Endothelial cell of umbilical vein (primary cell): Measurements from ENCODE around the gene GDI1. TPM values are rescaled to one million over a fixed set of nuclear protein-coding genes. Genes with fewer than 3 reads are reported as not detected.

ENCODE experiments used
- BruUV-seq: library from RNA; stranded (reverse); fragments of 400-500 nt; replicated peaks from 2 replicates; lab custom pipeline; 2021; lab: Mats Ljungman, UMichigan
- CTCF ChIA-PET: fragments of 300-600, 350-600 bp; sonication (Branson Sonifier 250); formaldehyde crosslinking; loops from one replicate; lab custom pipeline; 2021; ENCODE audit warnings: antibody characterized with exemption, inconsistent platforms; lab: Charles Lee
- POLR2A ChIA-PET: fragments of 300-600, 350-600 bp; sonication (Branson Sonifier 250); formaldehyde crosslinking; loops from one replicate; lab custom pipeline; 2021; ENCODE audit warnings: antibody characterized with exemption, inconsistent platforms; lab: Charles Lee
- DNase-seq: peaks from one replicate; pipeline ENCODE4 v3.0.0-alpha.2; 2011; ENCODE audit warnings: low read depth, low spot score
- FAIRE-seq: peaks from 2 replicates; lab custom pipeline; 2011; peaks lifted over from hg19 to GRCh38; lab: Jason Lieb, UNC
- H2AFZ ChIP-seq: 2 replicates; pipeline ENCODE4 v1.6.0; 2012; ENCODE audit warnings: low read depth, low read length, control low read depth, inconsistent platforms
- H3K27ac ChIP-seq: 2 replicates; pipeline ENCODE4 v1.5.1; 2011; ENCODE audit warnings: low read depth, mild to moderate bottlenecking, control low read depth, low read length, moderate library complexity; ENCODE audit not compliant: insufficient read depth
- H3K27me3 ChIP-seq, 2 experiments: 2 replicates each; pipeline versions ENCODE4 v1.6.0 to v1.6.1; 2011; ENCODE audit warnings: low read length in 2 of 2, mixed read lengths in 1 of 2; ENCODE audit not compliant: control insufficient read depth in 2 of 2, insufficient read depth in 2 of 2
- H3K36me3 ChIP-seq, 2 experiments: 2 replicates in 1 of 2; 3 replicates in 1 of 2; pipeline ENCODE4 v1.5.1; 2011; ENCODE audit warnings: low read length in 2 of 2, mild to moderate bottlenecking in 1 of 2, moderate library complexity in 1 of 2; ENCODE audit not compliant: control insufficient read depth in 2 of 2, insufficient read depth in 2 of 2; ENCODE audit errors: extremely low read depth in 1 of 2
- H3K4me1 ChIP-seq: 3 replicates; pipeline ENCODE4 v1.5.1; 2011; ENCODE audit warnings: mild to moderate bottlenecking, low read length; ENCODE audit not compliant: control insufficient read depth, insufficient read depth; ENCODE audit errors: extremely low read depth
- H3K4me2 ChIP-seq: 2 replicates; pipeline ENCODE4 v1.6.1; 2011; ENCODE audit warnings: low read length, control low read depth, mixed read lengths; ENCODE audit not compliant: insufficient read depth
- H3K4me3 ChIP-seq, 3 experiments: fragments of 200-600 bp in 1 of 3; sonication (generic), shearing (Covaris generic) in 1 of 3; replicated peaks in 1 of 3; 2 replicates each; pipeline ENCODE4 v1.5.1; 2011 to 2016; ENCODE audit warnings: control low read depth in 3 of 3, low read length in 3 of 3, mild to moderate bottlenecking in 2 of 3, inconsistent platforms in 1 of 3, low read depth in 1 of 3, moderate library complexity in 1 of 3; ENCODE audit not compliant: insufficient read depth in 1 of 3
- H3K79me2 ChIP-seq: 2 replicates; pipeline ENCODE4 v1.6.0; 2012; ENCODE audit warnings: low read length, inconsistent platforms; ENCODE audit not compliant: control insufficient read depth, insufficient read depth
- H3K9ac ChIP-seq: replicated peaks from 2 replicates; pipeline ENCODE3; 2011; ENCODE audit warnings: low read length, control low read depth; ENCODE audit not compliant: insufficient read depth; ENCODE audit errors: extremely low read depth
- H3K9me1 ChIP-seq: replicated peaks from 3 replicates; pipeline ENCODE4 v1.6.0; 2011; ENCODE audit warnings: mild to moderate bottlenecking, low read length; ENCODE audit not compliant: control insufficient read depth, insufficient read depth; ENCODE audit errors: extremely low read depth
- H3K9me3 ChIP-seq: replicated peaks from 2 replicates; pipeline ENCODE4 v1.5.1; 2012; ENCODE audit warnings: low read length, inconsistent platforms; ENCODE audit not compliant: control insufficient read depth, insufficient read depth
- H4K20me1 ChIP-seq: replicated peaks from 2 replicates; pipeline ENCODE3; 2011; ENCODE audit warnings: mild to moderate bottlenecking, low read length; ENCODE audit not compliant: control insufficient read depth, insufficient read depth; ENCODE audit errors: extremely low read depth
- CTCF ChIP-seq, 2 donors: IDR thresholded peaks; 1 replicate in 1 of 2; 2 replicates in 1 of 2; pipeline ENCODE4 v1.5.1; 2011; ENCODE audit warnings: low read length in 2 of 2, mild to moderate bottlenecking in 2 of 2, moderate library complexity in 2 of 2, control low read depth in 1 of 2, inconsistent platforms in 1 of 2, low read depth in 1 of 2; ENCODE audit not compliant: insufficient read depth in 1 of 2; ENCODE audit errors: extremely low read depth in 1 of 2
- EZH2 ChIP-seq: IDR thresholded peaks from 2 replicates; pipeline ENCODE4 v1.6.1; 2012; ENCODE audit warnings: borderline replicate concordance, low read depth, mild to moderate bottlenecking, moderate library complexity, low read length, inconsistent platforms; ENCODE audit not compliant: severe bottlenecking
- FOS ChIP-seq: IDR thresholded peaks from 2 replicates; pipeline ENCODE4 v1.6.1; 2011; ENCODE audit warnings: mild to moderate bottlenecking, low read length, moderate library complexity, borderline replicate concordance; ENCODE audit not compliant: insufficient read depth
- GATA2 ChIP-seq: IDR thresholded peaks from 2 replicates; pipeline ENCODE4 v1.7.0; 2011; ENCODE audit warnings: low read depth, mild to moderate bottlenecking, moderate library complexity, mixed read lengths, low read length; ENCODE audit not compliant: insufficient read length, insufficient read depth
- JUN ChIP-seq: IDR thresholded peaks from 2 replicates; pipeline ENCODE4 v1.6.1; 2011; ENCODE audit warnings: borderline replicate concordance, low read depth; ENCODE audit not compliant: insufficient read length, insufficient read depth
- MAX ChIP-seq: IDR thresholded peaks from 2 replicates; pipeline ENCODE4 v1.6.1; 2011; ENCODE audit not compliant: insufficient read depth, insufficient read length
- MYC ChIP-seq: IDR thresholded peaks from one replicate; pipeline ENCODE4 v1.6.1; 2011; ENCODE audit warnings: mild to moderate bottlenecking, low read depth, low read length
- POLR2A ChIP-seq: IDR thresholded peaks from 2 replicates; pipeline ENCODE4 v1.6.1; 2012; ENCODE audit warnings: low read depth, mild to moderate bottlenecking, control low read depth, low read length
- POLR2AphosphoS5 ChIP-seq: IDR thresholded peaks from 2 replicates; pipeline ENCODE4 v1.6.1; 2012; ENCODE audit warnings: low read depth, mild to moderate bottlenecking, control low read depth, low read length, moderate library complexity; ENCODE audit not compliant: insufficient read depth
- dilution Hi-C: fragments of 300-500 bp; cut with MboI; formaldehyde crosslinking; loops from one replicate; pipeline ENCODE4 v1.15.0; 2019; ENCODE audit warnings: low sequenced_read_pairs; ENCODE audit not compliant: extremely low pct_ligation_motif_present
- intact Hi-C: fragments of 100-400 bp; cut with micrococcal nuclease; formaldehyde crosslinking; loops from one replicate; pipeline ENCODE4 v1.10.0; 2022
- polyA plus RNA-seq, 4 experiments: library from polyadenylated mRNA; depleted of rRNA in 3 of 4; stranded (reverse) in 3 of 4; unstranded in 1 of 4; fragments of >200 nt; gene quantifications; 2 replicates each; pipeline versions ENCODE4 v1.2.1 to v1.2.3, GENCODE V29; 2011 to 2012; ENCODE audit warnings: missing spikeins in 1 of 4
- total RNA-seq: library from RNA; stranded (reverse); gene quantifications from 2 replicates; pipeline ENCODE4 v1.2.3, GENCODE V29; 2021

The GDI1 gene
- total and polyA plus RNA-seq, 2 donors (not counting 3 experiments of a cell fraction or from before 2014, with no cell fraction given) = 128 to 247 TPM

GRCh38 chrX:154403192-154403591 lies 33.8 kb upstream of the GDI1 start:
- no peak overlapping the region for H3K4me2 ChIP-seq
- no peaks in the 10 kb centered on the region for H3K9me3 ChIP-seq
- H3K4me1 ChIP-seq = peaks cover 10% of the 10 kb centered on the region
- FAIRE-seq (no peak), DNase-seq (no peak)
- TF ChIP-seq FOS (no peak), JUN (no peak), MYC (no peak), POLR2AphosphoS5 (no peak), EZH2 (no peak), CTCF (IDR thresholded peaks at IDR 0.05; ENCODE audit: extremely low read depth in 1 of 2, insufficient read depth in 1 of 2, low read depth in 1 of 2, low read length in 2 of 2) (no peak), MAX (no peak), GATA2 (no peak), POLR2A (no peak)
- peaks cover 24% of the 10 kb centered on the region for H3K79me2 ChIP-seq
- intact Hi-C loops (no loop called here), dilution Hi-C loops (no loop called here)
- no peak overlapping the region for H3K4me3 ChIP-seq
- H3K36me3 ChIP-seq = peaks cover 15 to 18% of the 10 kb centered on the region in 2 experiments
- H3K9ac ChIP-seq = no peak overlapping the region
- H2AFZ ChIP-seq = no peak overlapping the region
- H3K27me3 ChIP-seq = no peaks in the 10 kb centered on the region
- H3K27ac ChIP-seq = no peak overlapping the region
- BruUV-seq = no TSS peak
- ChIA-PET CTCF (no interaction called here), POLR2A (no interaction called here)
- H4K20me1 ChIP-seq = no peaks in the 10 kb centered on the region
- no peaks in the 10 kb centered on the region for H3K9me1 ChIP-seq
